Calu3 (cell line): ENCODE measurements around the gene TLK2. TPM values are rescaled to one million over a fixed set of nuclear protein-coding genes. Genes with fewer than 3 reads are reported as not detected.

Experiments used
- BruUV-seq: library from RNA; stranded (reverse); fragments of 400-500 nt; replicated peaks from 2 replicates; lab custom pipeline; 2021; lab: Mats Ljungman, UMichigan
- CTCF ChIA-PET: fragments of 300-600 bp; sonication (Branson Sonifier 250); formaldehyde crosslinking; loops from one replicate; lab custom pipeline; 2022; ENCODE audit warnings: antibody characterized with exemption; lab: Charles Lee
- DNase-seq: peaks from one replicate; pipeline ENCODE4 v3.0.0; 2022
- H3K27ac Mint-ChIP-seq: one replicate; pipeline ENCODE4 v1.8.0; 2022; ENCODE audit warnings: mixed read lengths; ENCODE audit not compliant: unreplicated experiment
- H3K27me3 Mint-ChIP-seq: one replicate; pipeline ENCODE4 v1.8.0; 2022; ENCODE audit warnings: mixed read lengths; ENCODE audit not compliant: unreplicated experiment
- H3K36me3 Mint-ChIP-seq: one replicate; pipeline ENCODE4 v1.8.0; 2022; ENCODE audit warnings: mild to moderate bottlenecking, moderate library complexity, mixed read lengths; ENCODE audit not compliant: insufficient read depth, unreplicated experiment
- H3K4me1 Mint-ChIP-seq: one replicate; pipeline ENCODE4 v1.8.0; 2022; ENCODE audit warnings: mild to moderate bottlenecking, low read depth, mixed read lengths; ENCODE audit not compliant: unreplicated experiment
- H3K4me3 Mint-ChIP-seq: one replicate; pipeline ENCODE4 v1.8.0; 2022; ENCODE audit warnings: mild to moderate bottlenecking, low read depth, moderate library complexity, mixed read lengths; ENCODE audit not compliant: unreplicated experiment
- H3K9me3 Mint-ChIP-seq: one replicate; pipeline ENCODE4 v1.8.0; 2022; ENCODE audit warnings: low read depth, mixed read lengths; ENCODE audit not compliant: unreplicated experiment
- CTCF ChIP-seq: fragments of 200-600 bp; IDR thresholded peaks from one replicate; pipeline ENCODE4 v1.8.0; 2022; ENCODE audit warnings: antibody characterized with exemption; ENCODE audit not compliant: unreplicated experiment
- intact Hi-C: fragments of 100-400 bp; cut with micrococcal nuclease; formaldehyde crosslinking; loops from one replicate; pipeline ENCODE4 v1.10.0; 2022; ENCODE audit not compliant: unreplicated experiment
- total RNA-seq: library from RNA; stranded (reverse); gene quantifications from 2 replicates; pipeline ENCODE4 v1.2.3, GENCODE V29; 2022

Gene TLK2
- total RNA-seq, 1 experiment from 2014 or later, result 26.3 TPM

- CTCF ChIA-PET, result interaction anchor here (0.6 kb wide), 1 partner anchor 92 kb away, joined by 3 read pairs; no protein-coding TSS in a partner anchor
- Mint-ChIP-seq H3K4me3 (no peak overlapping the region), H3K27me3 (no peaks in the 10 kb centered on the region), H3K27ac (no peak overlapping the region), H3K4me1 (no peaks in the 10 kb centered on the region), H3K36me3 (peaks cover 18% of the 10 kb centered on the region), H3K9me3 (no peaks in the 10 kb centered on the region)
- TF ChIP-seq CTCF, result no peak
- intact Hi-C loops, result no loop called here
- DNase-seq, result no peak
- BruUV-seq, result no TSS peak
Observed at GRCh38 chr17:62614142-62614541, 135.5 kb downstream of the TLK2 start.

- no peak overlapping the region for H3K27ac Mint-ChIP-seq
- CTCF ChIA-PET, result interaction anchor here (0.6 kb wide), 1 partner anchor 119 kb away, joined by 3 read pairs; no protein-coding TSS in a partner anchor
- no peak overlapping the region for H3K4me3 Mint-ChIP-seq
- H3K4me1 Mint-ChIP-seq, result no peaks in the 10 kb centered on the region
- intact Hi-C loops, result no loop called here
- H3K27me3 Mint-ChIP-seq, result no peaks in the 10 kb centered on the region
- no peak for TF ChIP-seq CTCF
- DNase-seq, result no peak
- H3K9me3 Mint-ChIP-seq, result no peaks in the 10 kb centered on the region
- peaks cover 18% of the 10 kb centered on the region for H3K36me3 Mint-ChIP-seq
- BruUV-seq, result no TSS peak
Observed at GRCh38 chr17:62615503-62615902, 136.9 kb downstream of the TLK2 start.

GRCh38 chr17:62616993-62617893 is 138.6 kb downstream of the TLK2 start:
- Mint-ChIP-seq H3K4me3 (no peak overlapping the region), H3K27me3 (no peaks in the 10 kb centered on the region), H3K36me3 (peaks cover 18% of the 10 kb centered on the region), H3K27ac (no peak overlapping the region), H3K4me1 (no peaks in the 10 kb centered on the region), H3K9me3 (no peaks in the 10 kb centered on the region)
- TF ChIP-seq CTCF, result no peak
- CTCF ChIA-PET, result interaction anchor here (0.6 kb wide), 1 partner anchor 554 kb away, joined by 3 read pairs; no protein-coding TSS in a partner anchor
- intact Hi-C loops, result no loop called here
- no TSS peak for BruUV-seq
- DNase-seq, result peak; percentile 6

- Mint-ChIP-seq H3K4me1 (no peaks in the 10 kb centered on the region), H3K27ac (no peak overlapping the region), H3K4me3 (no peak overlapping the region), H3K9me3 (no peaks in the 10 kb centered on the region), H3K36me3 (peaks cover 18% of the 10 kb centered on the region), H3K27me3 (no peaks in the 10 kb centered on the region)
- intact Hi-C loops, result no loop called here
- DNase-seq, result no peak
- CTCF ChIA-PET, result no interaction called here
- no peak for TF ChIP-seq CTCF
- BruUV-seq, result no TSS peak
Observed at GRCh38 chr17:62617894-62618472, 139.4 kb downstream of the TLK2 start.
